ENCODE measurements around the gene SOX2.

GRCh38 chr3:181724192-181724965 lies 12.7 kb downstream of the SOX2 start:
- TF ChIP-seq CTCF (IDR thresholded peaks at IDR 0.05) (no peak), POLR2A (IDR thresholded peaks at IDR 0.05) (no peak)

Measured in thyroid gland (tissue), 4 donors.